A673 (cell line): ENCODE results near the gene MLLT6. TPM values are rescaled to one million over a fixed set of nuclear protein-coding genes. Genes with fewer than 3 reads are reported as not detected.

ENCODE experiments used
- BruUV-seq: library from RNA; stranded (reverse); fragments of 400-500 nt; replicated peaks from 2 replicates; lab custom pipeline; 2021; lab: Mats Ljungman, UMichigan
- CTCF ChIA-PET: fragments of 300-600 bp; sonication (Branson Sonifier 250); formaldehyde crosslinking; loops from one replicate; lab custom pipeline; 2022; ENCODE audit warnings: antibody characterized with exemption; lab: Charles Lee
- POLR2A ChIA-PET: fragments of 300-600 bp; sonication (Branson Sonifier 250); formaldehyde crosslinking; loops from one replicate; lab custom pipeline; 2022; ENCODE audit warnings: antibody characterized with exemption; ENCODE audit not compliant: low non-redundant PET; lab: Charles Lee
- DNase-seq: peaks from one replicate; pipeline ENCODE4 v3.0.0-alpha.2; 2015; ENCODE audit warnings: low spot score
- H3K27ac ChIP-seq: fragments of 200-600 bp; sonication (generic); 2 replicates; pipeline ENCODE4 v1.5.1; 2016; ENCODE audit warnings: mixed run types, low read depth, mild to moderate bottlenecking, mixed read lengths, antibody characterized with exemption, low read length; ENCODE audit not compliant: poor library complexity, severe bottlenecking
- H3K27me3 ChIP-seq: fragments of 200-600 bp; sonication (generic); replicated peaks from 2 replicates; pipeline ENCODE4 v1.6.1; 2017; ENCODE audit warnings: mixed run types, low read depth, mild to moderate bottlenecking, mixed read lengths, antibody characterized with exemption, low read length; ENCODE audit not compliant: insufficient read depth, poor library complexity
- H3K36me3 ChIP-seq: fragments of 200-600 bp; sonication (generic); 2 replicates; pipeline ENCODE4 v1.6.1; 2016; ENCODE audit warnings: mixed run types, mild to moderate bottlenecking, mixed read lengths, antibody characterized with exemption, low read length; ENCODE audit not compliant: insufficient read depth, poor library complexity, severe bottlenecking
- H3K4me1 ChIP-seq: fragments of 200-600 bp; sonication (generic); 2 replicates; pipeline ENCODE4 v1.6.1; 2017; ENCODE audit warnings: mixed run types, mild to moderate bottlenecking, mixed read lengths, antibody characterized with exemption, low read length; ENCODE audit not compliant: insufficient read depth, poor library complexity, severe bottlenecking
- H3K4me3 ChIP-seq: fragments of 200-600 bp; sonication (generic); 2 replicates; pipeline ENCODE4 v1.5.1; 2016; ENCODE audit warnings: low read depth, mixed run types, mild to moderate bottlenecking, mixed read lengths, low read length; ENCODE audit not compliant: poor library complexity, severe bottlenecking
- H3K9me3 ChIP-seq: fragments of 200-600 bp; sonication (generic); 2 replicates; pipeline ENCODE4 v1.6.1; 2016; ENCODE audit warnings: mixed run types, low read depth, mild to moderate bottlenecking, mixed read lengths, antibody characterized with exemption, low read length; ENCODE audit not compliant: poor library complexity, severe bottlenecking
- EZH2 ChIP-seq: fragments of 200-600 bp; sonication (generic); IDR thresholded peaks from 2 replicates; pipeline ENCODE4 v1.6.1; 2017; ENCODE audit warnings: borderline replicate concordance, low read depth, mild to moderate bottlenecking, mixed read lengths, antibody characterized with exemption, low read length; ENCODE audit not compliant: poor library complexity, severe bottlenecking
- intact Hi-C: fragments of 100-400 bp; cut with micrococcal nuclease; formaldehyde crosslinking; loops from one replicate; pipeline ENCODE4 v1.10.0; 2022; ENCODE audit not compliant: unreplicated experiment
- total RNA-seq: library from RNA; stranded (reverse); gene quantifications from 2 replicates; pipeline ENCODE4 v1.2.3, GENCODE V29; 2021
- TF ChIP-seq, protein P1 (sequence below): fragments of 300-800, 200-600 bp; sonication (generic); conservative IDR thresholded peaks from 2 replicates; pipeline ENCODE4 v1.5.1; 2017; ENCODE audit warnings: low read depth, mild to moderate bottlenecking, antibody characterized with exemption, low read length, moderate library complexity, mixed read lengths

The MLLT6 gene
- total RNA-seq, 1 experiment from 2014 or later: 41.4 TPM

GRCh38 chr17:38681096-38681495 lies 24.0 kb upstream of the MLLT6 start:
- TF ChIP-seq EZH2: no peak
- TF ChIP-seq, protein P1, sequence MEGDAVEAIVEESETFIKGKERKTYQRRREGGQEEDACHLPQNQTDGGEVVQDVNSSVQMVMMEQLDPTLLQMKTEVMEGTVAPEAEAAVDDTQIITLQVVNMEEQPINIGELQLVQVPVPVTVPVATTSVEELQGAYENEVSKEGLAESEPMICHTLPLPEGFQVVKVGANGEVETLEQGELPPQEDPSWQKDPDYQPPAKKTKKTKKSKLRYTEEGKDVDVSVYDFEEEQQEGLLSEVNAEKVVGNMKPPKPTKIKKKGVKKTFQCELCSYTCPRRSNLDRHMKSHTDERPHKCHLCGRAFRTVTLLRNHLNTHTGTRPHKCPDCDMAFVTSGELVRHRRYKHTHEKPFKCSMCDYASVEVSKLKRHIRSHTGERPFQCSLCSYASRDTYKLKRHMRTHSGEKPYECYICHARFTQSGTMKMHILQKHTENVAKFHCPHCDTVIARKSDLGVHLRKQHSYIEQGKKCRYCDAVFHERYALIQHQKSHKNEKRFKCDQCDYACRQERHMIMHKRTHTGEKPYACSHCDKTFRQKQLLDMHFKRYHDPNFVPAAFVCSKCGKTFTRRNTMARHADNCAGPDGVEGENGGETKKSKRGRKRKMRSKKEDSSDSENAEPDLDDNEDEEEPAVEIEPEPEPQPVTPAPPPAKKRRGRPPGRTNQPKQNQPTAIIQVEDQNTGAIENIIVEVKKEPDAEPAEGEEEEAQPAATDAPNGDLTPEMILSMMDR: no peak
- no peak for DNase-seq
- POLR2A ChIA-PET: no interaction called here

GRCh38 chr17:38685491-38685890 lies 19.6 kb upstream of the MLLT6 start:
- no peak overlapping the region for H3K27ac ChIP-seq
- ChIA-PET POLR2A (no interaction called here), CTCF (no interaction called here)
- H3K4me3 ChIP-seq: no peak overlapping the region
- no peaks in the 10 kb centered on the region for H3K9me3 ChIP-seq
- no peaks in the 10 kb centered on the region for H3K27me3 ChIP-seq
- BruUV-seq: no TSS peak
- no peak for DNase-seq
- H3K36me3 ChIP-seq: no peaks in the 10 kb centered on the region
- TF ChIP-seq, protein P1: no peak
- TF ChIP-seq EZH2: no peak
- H3K4me1 ChIP-seq: peaks cover 5% of the 10 kb centered on the region
- intact Hi-C loops: no loop called here

More at GRCh38 chr17:38681096-38681495, 24.0 kb upstream of the MLLT6 start:
- BruUV-seq: no TSS peak
- intact Hi-C loops: no loop called here
- no peak overlapping the region for H3K4me3 ChIP-seq
- H3K9me3 ChIP-seq: no peaks in the 10 kb centered on the region
- no peaks in the 10 kb centered on the region for H3K36me3 ChIP-seq
- no peak overlapping the region for H3K27ac ChIP-seq
- CTCF ChIA-PET: no interaction called here
- no peaks in the 10 kb centered on the region for H3K27me3 ChIP-seq
- no peaks in the 10 kb centered on the region for H3K4me1 ChIP-seq

DNA sequence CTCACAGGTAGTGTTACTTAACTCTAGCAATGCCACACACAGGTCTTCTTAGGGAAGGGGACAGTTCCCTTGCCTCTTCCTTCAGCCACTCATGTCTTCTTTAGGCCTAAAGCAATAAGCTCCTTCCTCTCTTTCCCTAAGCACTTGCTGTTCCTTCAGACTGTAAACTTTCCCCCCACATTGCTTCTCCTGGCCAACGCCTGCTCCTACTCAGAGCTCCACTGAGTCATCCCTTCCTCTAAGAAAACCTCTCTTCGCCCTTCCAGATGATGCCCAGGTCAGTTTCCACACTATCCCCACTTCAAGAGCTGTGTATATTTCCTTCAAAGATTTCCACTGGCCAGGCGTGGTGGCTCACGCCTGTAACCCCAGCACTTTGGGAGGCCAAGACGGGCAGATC lies 17.8 kb upstream of the MLLT6 start:
- Histone ChIP-seq H3K27ac (no peak overlapping the region), H3K4me1 (peaks cover 12% of the 10 kb centered on the region), H3K4me3 (no peak overlapping the region), H3K36me3 (no peaks in the 10 kb centered on the region), H3K9me3 (no peaks in the 10 kb centered on the region), H3K27me3 (no peaks in the 10 kb centered on the region)
- no TSS peak for BruUV-seq
- CTCF ChIA-PET: no interaction called here
- TF ChIP-seq, protein P1: no peak
- no peak for TF ChIP-seq EZH2
- intact Hi-C loops: no loop called here
- no peak for DNase-seq
- POLR2A ChIA-PET: no interaction called here
